Omental fat pad (tissue), 4 donors: ENCODE results near the gene CLN3. TPM values are rescaled to one million over a fixed set of nuclear protein-coding genes. Genes with fewer than 3 reads are reported as not detected.

ENCODE experiments used
- ATAC-seq: fragments of 150-250 bp; one replicate; pipeline ENCODE4 v1.9.1; 2016; ENCODE audit warnings: mild to moderate bottlenecking, moderate library complexity; ENCODE audit not compliant: low FRiP score
- DNase-seq: peaks from one replicate; pipeline ENCODE4 v3.0.0-alpha.2; 2019; ENCODE audit warnings: low spot score
- CTCF ChIP-seq, 3 donors: fragments of 450-650 bp; IDR thresholded peaks; one replicate each; pipeline ENCODE4 v1.5.1; 2016 to 2017; ENCODE audit warnings: antibody characterized with exemption in 3 of 3, mild to moderate bottlenecking in 3 of 3, moderate library complexity in 2 of 3
- total RNA-seq, 4 donors: library from RNA; depleted of rRNA; stranded (reverse); fragments of >200 nt; gene quantifications; one replicate each; pipeline ENCODE4 v1.1.0, GENCODE V29; 2016

CLN3 gene
- total RNA-seq, 4 donors from 2014 or later, result 20.1 to 28.9 (median 24.9) TPM

DNA sequence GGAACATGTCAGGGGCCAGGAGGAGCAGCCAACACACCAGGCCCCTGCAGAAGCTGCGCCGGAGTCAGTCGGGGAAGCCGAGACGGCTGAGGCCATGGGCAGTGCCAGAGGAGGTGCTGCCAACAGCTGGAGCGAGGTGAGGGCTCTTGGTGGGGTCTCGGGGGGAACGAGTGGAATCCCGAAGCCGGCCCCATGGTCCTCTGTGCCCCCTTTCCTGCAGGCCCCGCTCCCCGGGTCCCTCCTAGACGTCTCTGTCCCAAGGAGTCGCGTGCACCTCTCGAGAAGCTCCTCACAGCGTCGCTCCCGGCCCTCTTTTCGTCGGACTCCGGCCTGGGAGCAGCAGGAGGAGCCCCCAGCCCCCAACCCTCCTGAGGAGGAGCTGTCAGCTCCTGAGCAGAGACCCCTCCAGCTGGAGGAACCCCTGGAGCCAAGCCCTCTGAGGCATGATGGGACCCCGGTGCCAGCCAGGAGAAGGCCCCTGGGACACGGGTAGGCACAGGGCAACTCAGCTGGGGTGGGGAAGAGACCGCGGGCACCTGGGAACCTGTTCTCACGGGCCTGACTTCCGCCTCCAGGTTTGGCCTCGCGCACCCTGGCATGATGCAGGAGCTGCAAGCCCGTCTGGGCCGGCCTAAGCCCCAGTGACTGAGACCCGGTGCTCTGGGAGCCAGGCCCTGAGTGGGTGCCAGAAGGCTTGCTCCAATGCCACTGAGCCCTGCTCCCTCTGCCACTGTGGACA lies 6.2 kb upstream of the CLN3 start:
- TF ChIP-seq CTCF (IDR thresholded peaks at IDR 0.05), result no peak
- ATAC-seq, result no peak

GRCh38 chr16:28497386-28497785 lies 5.5 kb upstream of the CLN3 start:
- TF ChIP-seq CTCF (IDR thresholded peaks at IDR 0.05), result no peak
- ATAC-seq (no peak), DNase-seq (no peak)

More for the DNA sequence above, 6.2 kb upstream of the CLN3 start:
- DNase-seq, result no peak

DNA sequence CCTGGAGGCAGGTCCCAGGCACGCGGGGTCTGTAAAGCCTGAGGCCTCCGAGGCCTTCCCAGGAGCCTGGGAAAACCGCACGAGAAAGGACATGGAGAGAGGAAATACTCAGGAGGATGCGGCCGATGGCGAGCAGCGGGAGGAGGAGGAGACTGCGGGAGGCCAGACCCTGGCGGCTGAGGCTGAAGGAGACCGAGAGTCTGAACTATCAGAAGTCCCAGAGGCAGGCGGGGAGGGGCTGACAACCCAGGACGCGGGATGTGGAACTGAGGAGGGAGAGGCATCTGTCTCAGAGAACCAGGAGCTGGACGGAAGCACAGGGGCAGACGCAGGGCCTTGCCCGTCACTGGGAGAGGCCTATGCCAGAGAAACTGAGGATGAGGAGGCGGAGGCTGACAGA lies 5.0 kb upstream of the CLN3 start:
- ATAC-seq (no peak), DNase-seq (no peak)
- TF ChIP-seq CTCF (IDR thresholded peaks at IDR 0.05), result no peak

DNA sequence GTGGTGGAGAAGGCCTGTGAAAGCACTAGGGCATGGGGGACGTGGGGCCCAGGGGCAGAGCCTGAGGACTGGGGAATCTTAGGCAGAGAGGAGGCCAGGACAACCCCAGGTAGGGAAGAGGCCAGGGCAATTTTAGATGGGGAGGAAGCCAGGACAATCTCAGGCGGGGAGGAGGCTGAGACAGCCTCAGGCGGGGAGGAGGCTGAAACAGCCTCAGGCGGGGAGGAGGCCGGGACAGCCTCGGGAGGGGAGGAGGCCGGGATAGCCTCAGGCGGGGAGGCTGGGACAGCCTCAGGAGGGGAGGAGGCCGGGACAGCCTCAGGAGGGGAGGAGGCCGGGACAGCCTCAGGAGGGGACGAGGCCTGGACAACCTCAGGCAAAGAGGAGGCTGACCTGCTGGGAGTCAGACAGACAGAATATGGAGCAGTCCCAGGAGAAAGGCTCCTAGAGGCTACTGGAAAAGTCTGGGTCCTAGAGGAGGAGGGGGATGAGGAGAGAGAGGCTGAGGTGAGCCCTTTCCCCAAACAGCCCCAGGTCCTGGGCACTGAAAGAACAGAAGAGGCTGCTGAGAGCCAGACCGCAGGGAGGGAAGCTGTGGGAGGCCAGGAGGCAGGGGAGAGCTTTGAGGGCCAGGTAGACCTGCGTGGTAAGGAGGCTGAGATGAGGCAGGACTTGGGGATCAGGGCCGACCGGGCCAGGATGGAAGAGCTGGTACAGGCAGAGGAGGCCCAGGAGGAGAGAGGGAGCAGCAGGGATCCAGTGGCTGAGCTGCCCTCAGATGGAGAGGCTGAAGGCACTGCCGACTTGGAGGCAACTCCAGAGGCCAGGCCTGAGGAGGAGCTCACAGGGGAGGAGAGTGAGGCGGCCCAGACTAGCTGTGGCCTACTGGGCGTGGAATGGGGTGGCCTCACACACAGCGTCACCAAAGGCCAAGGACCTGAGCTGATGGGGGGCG lies 4.2 kb upstream of the CLN3 start:
- ATAC-seq (no peak), DNase-seq (no peak)
- no peak for TF ChIP-seq CTCF (IDR thresholded peaks at IDR 0.05)

DNA sequence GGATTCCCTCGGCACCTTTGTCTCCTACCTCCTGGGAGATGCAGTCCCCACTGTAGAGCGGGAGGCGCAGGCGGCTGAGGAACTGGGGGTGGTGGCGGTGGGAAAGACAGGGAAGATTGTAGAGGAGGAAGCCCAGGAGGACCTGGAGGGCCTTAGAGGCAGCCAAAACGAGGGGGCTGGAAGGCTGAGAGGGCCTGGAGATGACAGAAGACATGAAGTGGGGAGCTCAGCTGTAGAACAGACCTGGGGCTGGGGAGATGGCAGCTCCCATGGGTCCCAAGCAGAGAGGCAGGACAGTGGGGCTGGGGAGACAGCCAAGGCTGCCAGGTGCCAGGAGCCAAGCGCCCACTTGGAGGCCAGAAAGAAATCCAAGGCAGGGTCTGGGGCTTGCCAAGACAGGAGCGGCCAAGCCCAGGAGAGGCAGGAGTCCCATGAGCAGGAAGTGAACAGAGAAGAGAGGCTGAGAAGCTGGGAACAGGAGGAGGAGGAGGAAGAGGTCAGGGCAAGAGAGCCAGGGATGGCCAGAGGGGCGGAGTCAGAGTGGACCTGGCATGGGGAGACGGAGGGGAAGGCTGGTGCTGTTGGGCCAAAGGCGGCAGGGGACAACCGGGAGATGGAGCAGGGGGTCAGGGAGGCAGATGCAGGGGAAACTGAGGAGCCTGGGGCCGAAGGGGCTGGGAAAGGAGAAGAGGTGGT lies 3.4 kb upstream of the CLN3 start:
- DNase-seq, result no peak
- TF ChIP-seq CTCF (IDR thresholded peaks at IDR 0.05), result no peak
- no peak for ATAC-seq

- TF ChIP-seq CTCF (IDR thresholded peaks at IDR 0.05), result no peak
- ATAC-seq (no peak), DNase-seq (no peak)
Measured at GRCh38 chr16:28494121-28494851, 2.4 kb upstream of the CLN3 start, which contains the start of gene APOBR. Gene APOBR (plus strand): TSS chr16:28494643. CDS start chr16:28494682, 39 bp downstream.
